DND-41 (cell line): Measurements from ENCODE around the gene HMGA1.

Experiments
- ATAC-seq: fragments of 200-7000 bp; cut with Tn5 transposase; 3 replicates; pipeline ENCODE4 v1.9.1; 2021; ENCODE audit warnings: low read depth; ENCODE audit not compliant: insufficient read depth
- DNase-seq: peaks from one replicate; pipeline ENCODE4 v3.0.0-alpha.2; 2020
- H2AFZ ChIP-seq: 2 replicates; pipeline ENCODE4 v1.6.0; 2012; ENCODE audit warnings: low read depth, low read length
- H3K27ac ChIP-seq: 2 replicates; pipeline ENCODE4 v1.5.1; 2012; ENCODE audit warnings: low read length, inconsistent platforms
- H3K27me3 ChIP-seq: fragments of 200-600 bp; sonication (generic); 2 replicates; pipeline ENCODE4 v1.6.0; 2012; ENCODE audit warnings: low read length, mild to moderate bottlenecking, inconsistent platforms; ENCODE audit not compliant: insufficient read depth, poor library complexity
- H3K36me3 ChIP-seq: 2 replicates; pipeline ENCODE4 v1.5.1; 2012; ENCODE audit warnings: low read length, inconsistent platforms; ENCODE audit not compliant: insufficient read depth
- H3K4me1 ChIP-seq: 2 replicates; pipeline ENCODE4 v1.5.1; 2012; ENCODE audit warnings: mild to moderate bottlenecking, low read length; ENCODE audit not compliant: insufficient read depth
- H3K4me2 ChIP-seq: 2 replicates; pipeline ENCODE4 v1.6.0; 2012; ENCODE audit warnings: mild to moderate bottlenecking, moderate library complexity, low read length, inconsistent platforms; ENCODE audit not compliant: insufficient read depth
- H3K4me3 ChIP-seq, 2 experiments: fragments of 200-600 bp in 1 of 2; shearing (Covaris generic) in 1 of 2; 2 replicates each; pipeline ENCODE4 v1.5.1; 2012 to 2016; ENCODE audit warnings: inconsistent platforms in 2 of 2, low read length in 2 of 2, mild to moderate bottlenecking in 2 of 2, low read depth in 1 of 2, moderate library complexity in 1 of 2
- H3K79me2 ChIP-seq: 2 replicates; pipeline ENCODE4 v1.6.0; 2012; ENCODE audit warnings: low read length, inconsistent platforms; ENCODE audit not compliant: insufficient read depth
- H3K9ac ChIP-seq: 2 replicates; pipeline ENCODE4 v1.6.0; 2012; ENCODE audit warnings: low read depth, mild to moderate bottlenecking, inconsistent platforms, low read length, moderate library complexity
- H3K9me3 ChIP-seq: 2 replicates; pipeline ENCODE4 v1.5.1; 2012; ENCODE audit warnings: low read length, moderate library complexity, mild to moderate bottlenecking, inconsistent platforms; ENCODE audit not compliant: insufficient read depth, severe bottlenecking
- H4K20me1 ChIP-seq: 2 replicates; pipeline ENCODE4 v1.6.0; 2012; ENCODE audit warnings: low read length; ENCODE audit not compliant: insufficient read depth
- EZH2 ChIP-seq: IDR thresholded peaks from 3 replicates; pipeline ENCODE4 v1.6.1; 2012; ENCODE audit warnings: borderline replicate concordance, low read depth, mild to moderate bottlenecking, moderate library complexity, low read length, inconsistent platforms; ENCODE audit not compliant: severe bottlenecking
- TF ChIP-seq, protein P1 (sequence below): IDR thresholded peaks from 2 replicates; pipeline ENCODE4 v1.5.1; 2012; ENCODE audit warnings: borderline replicate concordance, low read length, moderate library complexity, mild to moderate bottlenecking; ENCODE audit not compliant: poor library complexity, severe bottlenecking; ENCODE audit errors: extremely low read depth

Gene HMGA1

DNA sequence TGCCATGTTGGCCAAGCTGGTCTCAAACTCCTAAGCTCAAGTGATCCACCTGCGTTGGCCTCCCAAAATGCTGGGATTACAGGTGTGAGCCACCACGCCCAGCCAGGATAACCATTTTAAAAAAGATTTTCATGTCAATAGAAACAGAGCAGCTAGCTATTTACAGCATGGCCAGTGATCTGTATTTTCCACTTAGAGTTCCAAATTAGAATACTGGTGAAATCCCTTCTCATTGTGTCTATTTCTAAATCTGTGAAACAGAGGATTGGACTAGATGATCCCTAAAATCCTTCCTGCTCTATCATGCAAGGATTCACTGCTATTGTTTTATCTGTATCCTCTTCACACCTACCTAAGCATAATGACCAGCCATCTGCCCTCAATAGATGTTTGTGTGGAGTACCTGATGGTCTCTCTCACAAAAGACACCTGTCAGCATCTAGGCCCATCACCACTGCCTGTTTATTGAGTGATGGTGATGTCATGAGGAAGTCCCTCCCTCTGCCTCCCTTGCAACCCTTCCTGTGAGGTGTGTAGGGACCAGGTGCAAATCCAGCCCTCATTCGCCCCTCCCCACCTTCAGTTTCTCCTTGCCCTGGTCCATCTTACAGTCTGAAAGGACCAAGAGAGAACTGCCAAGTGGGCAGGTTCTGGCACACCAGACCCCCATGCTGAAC is 38.6 kb downstream of the HMGA1 start:
- no peak overlapping the region for H2AFZ ChIP-seq
- H3K4me1 ChIP-seq: no peaks in the 10 kb centered on the region
- no peak for ATAC-seq
- H4K20me1 ChIP-seq: no peaks in the 10 kb centered on the region
- DNase-seq: no peak
- no peaks in the 10 kb centered on the region for H3K27me3 ChIP-seq
- H3K4me3 ChIP-seq: no peak overlapping the region
- no peak overlapping the region for H3K4me2 ChIP-seq
- no peaks in the 10 kb centered on the region for H3K79me2 ChIP-seq
- TF ChIP-seq, protein P1, sequence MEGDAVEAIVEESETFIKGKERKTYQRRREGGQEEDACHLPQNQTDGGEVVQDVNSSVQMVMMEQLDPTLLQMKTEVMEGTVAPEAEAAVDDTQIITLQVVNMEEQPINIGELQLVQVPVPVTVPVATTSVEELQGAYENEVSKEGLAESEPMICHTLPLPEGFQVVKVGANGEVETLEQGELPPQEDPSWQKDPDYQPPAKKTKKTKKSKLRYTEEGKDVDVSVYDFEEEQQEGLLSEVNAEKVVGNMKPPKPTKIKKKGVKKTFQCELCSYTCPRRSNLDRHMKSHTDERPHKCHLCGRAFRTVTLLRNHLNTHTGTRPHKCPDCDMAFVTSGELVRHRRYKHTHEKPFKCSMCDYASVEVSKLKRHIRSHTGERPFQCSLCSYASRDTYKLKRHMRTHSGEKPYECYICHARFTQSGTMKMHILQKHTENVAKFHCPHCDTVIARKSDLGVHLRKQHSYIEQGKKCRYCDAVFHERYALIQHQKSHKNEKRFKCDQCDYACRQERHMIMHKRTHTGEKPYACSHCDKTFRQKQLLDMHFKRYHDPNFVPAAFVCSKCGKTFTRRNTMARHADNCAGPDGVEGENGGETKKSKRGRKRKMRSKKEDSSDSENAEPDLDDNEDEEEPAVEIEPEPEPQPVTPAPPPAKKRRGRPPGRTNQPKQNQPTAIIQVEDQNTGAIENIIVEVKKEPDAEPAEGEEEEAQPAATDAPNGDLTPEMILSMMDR: no peak
- no peak for TF ChIP-seq EZH2
- H3K9ac ChIP-seq: no peak overlapping the region
- H3K36me3 ChIP-seq: peaks cover 18% of the 10 kb centered on the region
- H3K9me3 ChIP-seq: no peaks in the 10 kb centered on the region
- no peak overlapping the region for H3K27ac ChIP-seq

DNA sequence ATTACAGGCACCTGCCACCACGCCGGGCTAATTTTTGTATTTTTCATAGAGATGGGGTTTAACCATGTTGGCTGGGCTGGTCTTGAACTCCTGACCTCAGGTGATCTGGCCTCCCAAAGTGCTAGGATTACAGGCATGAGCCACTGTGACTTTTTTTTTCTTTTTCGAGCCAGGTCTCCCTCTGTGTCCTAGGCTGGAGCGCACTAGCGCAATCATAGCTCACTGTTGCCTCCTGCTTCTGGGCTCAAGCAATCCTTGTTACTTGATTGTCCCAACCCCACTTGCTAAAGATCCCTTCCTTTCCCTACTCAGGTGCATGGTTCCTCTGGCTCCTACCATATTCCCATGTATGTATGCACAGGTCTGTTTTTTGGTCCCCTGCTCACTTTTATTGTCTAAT is 39.5 kb downstream of the HMGA1 start:
- Histone ChIP-seq H3K9me3 (no peaks in the 10 kb centered on the region), H4K20me1 (no peaks in the 10 kb centered on the region), H3K36me3 (peaks cover 27% of the 10 kb centered on the region), H3K4me1 (no peaks in the 10 kb centered on the region), H3K27ac (no peak overlapping the region), H3K4me3 (no peak overlapping the region), H2AFZ (no peak overlapping the region), H3K4me2 (no peak overlapping the region), H3K27me3 (no peaks in the 10 kb centered on the region), H3K9ac (no peak overlapping the region), H3K79me2 (no peaks in the 10 kb centered on the region)
- DNase-seq (no peak), ATAC-seq (no peak)
- TF ChIP-seq, protein P1: no peak
- no peak for TF ChIP-seq EZH2

DNA sequence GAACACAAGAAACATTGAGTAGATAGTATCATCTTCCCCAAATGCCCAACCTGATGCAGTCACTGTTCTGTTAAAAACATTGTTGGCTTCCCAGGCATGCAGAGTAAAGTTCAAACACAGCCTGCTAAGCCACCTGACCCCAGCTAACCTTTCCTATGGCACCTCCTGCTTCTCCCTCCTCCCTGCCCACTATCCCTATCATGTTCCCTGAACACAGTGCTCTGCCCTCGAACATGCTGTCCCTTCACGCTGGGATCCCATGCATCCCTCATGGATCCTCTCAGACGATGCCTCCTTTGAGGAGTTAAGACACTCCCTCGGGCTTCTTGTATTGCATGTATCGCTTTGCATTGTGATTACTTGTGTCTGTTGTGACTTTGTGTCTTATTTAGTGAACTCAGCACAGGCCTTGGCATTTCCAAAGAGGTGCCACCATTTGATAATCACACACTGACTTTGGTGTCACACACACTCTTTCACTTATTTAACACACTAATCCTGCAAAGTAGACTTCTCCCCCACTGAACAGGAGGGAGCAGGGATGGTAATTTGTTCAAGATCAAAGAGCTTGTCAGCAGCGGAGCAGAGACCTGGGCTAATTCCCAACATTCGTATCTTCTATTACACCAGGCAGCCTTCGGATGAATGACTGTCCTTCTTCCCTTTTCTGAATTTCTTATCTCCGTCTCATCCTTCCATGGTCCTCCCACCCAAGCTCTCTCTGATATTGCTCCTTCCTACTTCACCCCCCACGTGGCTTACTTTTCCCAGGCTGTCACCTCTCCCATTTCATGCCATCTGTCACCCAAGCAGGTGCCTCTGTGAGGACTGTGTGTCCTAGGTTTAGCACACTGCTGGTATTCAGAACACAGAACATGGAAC is 40.4 kb downstream of the HMGA1 start:
- ATAC-seq (no peak), DNase-seq (no peak)
- Histone ChIP-seq H3K4me3 (no peak overlapping the region), H3K4me1 (no peaks in the 10 kb centered on the region), H4K20me1 (no peaks in the 10 kb centered on the region), H3K36me3 (peaks cover 28% of the 10 kb centered on the region), H3K27me3 (no peaks in the 10 kb centered on the region), H3K27ac (no peak overlapping the region), H3K9me3 (no peaks in the 10 kb centered on the region), H3K4me2 (no peak overlapping the region), H2AFZ (no peak overlapping the region), H3K79me2 (no peaks in the 10 kb centered on the region), H3K9ac (no peak overlapping the region)
- no peak for TF ChIP-seq EZH2
- TF ChIP-seq, protein P1: no peak
